Erythroblast (primary cell): Measurements from ENCODE around the gene PHETA2.

Source experiments
- GATA1 ChIP-seq: IDR thresholded peaks from 2 replicates; pipeline ENCODE4 v1.6.1; 2011; ENCODE audit warnings: low read depth, mild to moderate bottlenecking, control low read depth, low read length, moderate library complexity
- POLR2A ChIP-seq: IDR thresholded peaks from 2 replicates; pipeline ENCODE4 v1.6.1; 2011; ENCODE audit warnings: mild to moderate bottlenecking, low read length

DNA sequence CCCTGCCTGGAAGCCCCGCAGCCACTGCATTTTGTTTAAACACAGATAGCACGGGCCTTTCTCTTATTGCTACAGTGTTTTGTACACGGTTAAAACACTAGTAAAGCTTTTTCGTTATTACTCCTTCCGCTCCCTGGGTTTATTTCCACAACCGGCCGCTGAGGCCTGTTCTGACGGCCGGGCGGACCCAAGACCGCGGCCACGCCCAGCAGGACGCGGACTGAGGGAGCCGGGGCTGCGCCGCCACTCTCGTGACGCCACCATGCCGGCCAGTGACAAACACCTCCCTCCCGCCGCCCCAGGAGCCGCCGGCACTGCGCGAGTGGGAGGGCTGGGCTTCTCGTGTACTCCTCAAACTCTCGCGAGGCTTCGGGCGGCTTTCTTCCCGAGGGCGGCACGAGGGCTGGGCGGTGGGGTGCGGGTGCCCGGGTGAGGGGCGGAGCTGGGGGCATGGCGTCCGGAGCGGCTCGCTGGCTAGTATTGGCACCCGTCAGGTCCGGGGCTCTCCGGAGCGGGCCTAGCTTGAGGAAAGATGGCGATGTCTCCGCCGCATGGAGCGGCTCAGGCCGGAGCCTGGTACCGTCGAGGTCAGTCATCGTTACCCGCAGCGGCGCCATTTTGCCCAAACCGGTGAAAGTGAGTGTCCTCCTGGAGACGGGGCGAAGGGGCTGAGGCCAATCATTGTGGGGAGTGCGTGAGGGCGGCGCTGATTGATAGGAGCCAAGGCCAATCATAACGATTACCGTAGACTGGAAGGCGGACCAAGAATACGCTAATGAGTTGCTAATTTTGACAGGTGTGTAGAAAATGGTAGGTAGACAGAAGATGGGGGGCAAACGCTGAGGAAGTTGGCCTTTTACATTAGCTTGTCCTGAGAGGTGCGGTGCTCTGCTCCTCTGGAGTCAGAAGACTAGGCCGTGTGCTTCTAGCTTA is 5.5 kb downstream of the PHETA2 start, which contains the start of gene SMDT1:
- TF ChIP-seq POLR2A (peak; percentile 93), GATA1 (no peak)
